ENCODE results near the gene ARCN1. TPM values are rescaled to one million over a fixed set of nuclear protein-coding genes. Genes with fewer than 3 reads are reported as not detected.

ARCN1 gene
- total RNA-seq, 1 donor: 172 TPM

GRCh38 chr11:118648291-118648690 lies 76.1 kb downstream of the ARCN1 start:
- no peaks in the 10 kb centered on the region for H3K27me3 ChIP-seq (ENCODE audit: insufficient read depth, low read length)
- no peak for TF ChIP-seq CTCF (IDR thresholded peaks at IDR 0.05; ENCODE audit: extremely low read depth, low read depth, low read length)
- H3K9me3 ChIP-seq (ENCODE audit: low read depth, low read length): no peaks in the 10 kb centered on the region
- peaks cover 94% of the 10 kb centered on the region for H3K36me3 ChIP-seq (ENCODE audit: insufficient read depth, low read length)
- no peaks in the 10 kb centered on the region for H3K4me1 ChIP-seq (ENCODE audit: insufficient read depth, low read length)
- peaks cover 14% of the 10 kb centered on the region for H3K79me2 ChIP-seq (ENCODE audit: insufficient read depth, low read length)
- no peak overlapping the region for H3K27ac ChIP-seq (ENCODE audit: low read depth, low read length)
- no peak overlapping the region for H3K4me2 ChIP-seq (ENCODE audit: insufficient read depth, low read length)
- DNase-seq (ENCODE audit: insufficient read length, low spot score, missing footprints): no peak
- H2AFZ ChIP-seq (ENCODE audit: low read length): no peak overlapping the region
- H4K20me1 ChIP-seq (ENCODE audit: insufficient read depth, low read length): peaks cover 48% of the 10 kb centered on the region
- H3K4me3 ChIP-seq (ENCODE audit: insufficient read depth, low read length): no peak overlapping the region

GRCh38 chr11:118649941-118650340 lies 77.7 kb downstream of the ARCN1 start:
- no peaks in the 10 kb centered on the region for H3K4me1 ChIP-seq (ENCODE audit: insufficient read depth, low read length)

GRCh38 chr11:118650366-118650765 lies 78.2 kb downstream of the ARCN1 start:
- Histone ChIP-seq H4K20me1 (ENCODE audit: insufficient read depth, low read length) (peaks cover 41% of the 10 kb centered on the region), H2AFZ (ENCODE audit: low read length) (no peak overlapping the region), H3K4me3 (ENCODE audit: insufficient read depth, low read length) (no peak overlapping the region), H3K27ac (ENCODE audit: low read depth, low read length) (no peak overlapping the region), H3K4me2 (ENCODE audit: insufficient read depth, low read length) (no peak overlapping the region), H3K79me2 (ENCODE audit: insufficient read depth, low read length) (peaks cover 8% of the 10 kb centered on the region), H3K27me3 (ENCODE audit: insufficient read depth, low read length) (no peaks in the 10 kb centered on the region), H3K36me3 (ENCODE audit: insufficient read depth, low read length) (peaks cover 92% of the 10 kb centered on the region), H3K9me3 (ENCODE audit: low read depth, low read length) (no peaks in the 10 kb centered on the region), H3K4me1 (ENCODE audit: insufficient read depth, low read length) (no peaks in the 10 kb centered on the region)
- TF ChIP-seq CTCF (IDR thresholded peaks at IDR 0.05; ENCODE audit: extremely low read depth, low read depth, low read length): no peak
- DNase-seq (ENCODE audit: insufficient read length, low spot score, missing footprints): no peak

More at GRCh38 chr11:118649941-118650340, 77.7 kb downstream of the ARCN1 start:
- H3K36me3 ChIP-seq (ENCODE audit: insufficient read depth, low read length): peaks cover 92% of the 10 kb centered on the region
- no peak overlapping the region for H2AFZ ChIP-seq (ENCODE audit: low read length)
- peaks cover 9% of the 10 kb centered on the region for H3K79me2 ChIP-seq (ENCODE audit: insufficient read depth, low read length)
- H3K4me2 ChIP-seq (ENCODE audit: insufficient read depth, low read length): no peak overlapping the region
- H3K27me3 ChIP-seq (ENCODE audit: insufficient read depth, low read length): no peaks in the 10 kb centered on the region
- no peaks in the 10 kb centered on the region for H3K9me3 ChIP-seq (ENCODE audit: low read depth, low read length)
- DNase-seq (ENCODE audit: insufficient read length, low spot score, missing footprints): no peak
- no peak overlapping the region for H3K4me3 ChIP-seq (ENCODE audit: insufficient read depth, low read length)
- H3K27ac ChIP-seq (ENCODE audit: low read depth, low read length): no peak overlapping the region
- H4K20me1 ChIP-seq (ENCODE audit: insufficient read depth, low read length): peaks cover 41% of the 10 kb centered on the region
- TF ChIP-seq CTCF (IDR thresholded peaks at IDR 0.05; ENCODE audit: extremely low read depth, low read depth, low read length): no peak

GRCh38 chr11:118651820-118652219 lies 79.6 kb downstream of the ARCN1 start:
- no peak for DNase-seq (ENCODE audit: insufficient read length, low spot score, missing footprints)
- TF ChIP-seq CTCF (IDR thresholded peaks at IDR 0.05; ENCODE audit: extremely low read depth, low read depth, low read length): no peak
- H3K79me2 ChIP-seq (ENCODE audit: insufficient read depth, low read length): peaks cover 4% of the 10 kb centered on the region
- H3K36me3 ChIP-seq (ENCODE audit: insufficient read depth, low read length): peaks cover 95% of the 10 kb centered on the region
- no peaks in the 10 kb centered on the region for H3K4me1 ChIP-seq (ENCODE audit: insufficient read depth, low read length)
- H3K27ac ChIP-seq (ENCODE audit: low read depth, low read length): no peak overlapping the region
- no peaks in the 10 kb centered on the region for H3K9me3 ChIP-seq (ENCODE audit: low read depth, low read length)
- H3K27me3 ChIP-seq (ENCODE audit: insufficient read depth, low read length): no peaks in the 10 kb centered on the region
- H3K4me2 ChIP-seq (ENCODE audit: insufficient read depth, low read length): no peak overlapping the region
- peaks cover 41% of the 10 kb centered on the region for H4K20me1 ChIP-seq (ENCODE audit: insufficient read depth, low read length)
- no peak overlapping the region for H2AFZ ChIP-seq (ENCODE audit: low read length)
- no peak overlapping the region for H3K4me3 ChIP-seq (ENCODE audit: insufficient read depth, low read length)

Small RNA genes within 50 kb of the gene (small RNA-seq; reads per million reads assigned to genes)
- not detected for gene RNU6-1157P

Other genes with a start within 250 kb of the ARCN1 start
- not detected in 2 replicates for gene CD3D, start 229.7 kb upstream of the ARCN1 start, total RNA-seq
- gene CD3G, start 228.1 kb upstream of the ARCN1 start, total RNA-seq: not detected in 2 replicates
- gene UBE4A, start 212.8 kb upstream of the ARCN1 start, total RNA-seq: 63.0 and 63.4 TPM in 2 replicates
- 25.3 and 31.1 TPM in 2 replicates for gene ATP5MG, start 170.8 kb upstream of the ARCN1 start, total RNA-seq
- 38.4 and 49.5 TPM in 2 replicates for gene KMT2A, start 135.9 kb upstream of the ARCN1 start, total RNA-seq
- gene TTC36, start 44.9 kb upstream of the ARCN1 start, total RNA-seq: 1.1 and 1.2 TPM in 2 replicates
- 10.1 and 11.2 TPM in 2 replicates for gene TMEM25, start 41.2 kb upstream of the ARCN1 start, total RNA-seq
- 31.8 and 37.7 TPM in 2 replicates for gene IFT46, start 6.5 kb upstream of the ARCN1 start, total RNA-seq
- gene PHLDB1, start 35.2 kb downstream of the ARCN1 start, total RNA-seq: 86.9 and 96.3 TPM in 2 replicates
- not detected in 2 replicates for gene TREH, start 107.2 kb downstream of the ARCN1 start, total RNA-seq
- 116 and 122 TPM in 2 replicates for gene DDX6, start 218.8 kb downstream of the ARCN1 start, total RNA-seq